Muscle layer of duodenum (tissue), 2 donors: ENCODE measurements around the gene WASL.
A peak's percentile ranks its signal among the peaks of the same experiment; 100 is the strongest.
"Not testable (repeated sequence)": the region's sequence is repeated elsewhere in the genome, so short reads cannot be mapped to it uniquely, and the experiment has no call there.

Source experiments
- H3K27ac ChIP-seq: one replicate; pipeline ENCODE4 v1.7.0; 2013; ENCODE audit warnings: mild to moderate bottlenecking, low read length
- H3K27me3 ChIP-seq: one replicate; pipeline ENCODE4 v1.7.0; 2013; ENCODE audit warnings: low read depth, mild to moderate bottlenecking, control low read depth, low read length
- H3K36me3 ChIP-seq, 2 donors: one replicate each; pipeline ENCODE4 v1.7.0; 2013; ENCODE audit warnings: low read length in 2 of 2, control low read depth in 1 of 2, mild to moderate bottlenecking in 1 of 2; ENCODE audit not compliant: insufficient read depth in 2 of 2, control insufficient read depth in 1 of 2
- H3K4me1 ChIP-seq, 2 donors: one replicate each; pipeline ENCODE4 v1.7.0; 2013; ENCODE audit warnings: low read length in 2 of 2, mild to moderate bottlenecking in 2 of 2, control low read depth in 1 of 2, moderate library complexity in 1 of 2; ENCODE audit not compliant: insufficient read depth in 2 of 2, control insufficient read depth in 1 of 2
- H3K4me3 ChIP-seq, 2 donors: one replicate each; pipeline ENCODE4 v1.7.0; 2013; ENCODE audit warnings: low read length in 2 of 2, low read depth in 1 of 2, mild to moderate bottlenecking in 1 of 2
- H3K9me3 ChIP-seq, 2 donors: one replicate each; pipeline ENCODE4 v1.7.0; 2013; ENCODE audit warnings: low read length in 2 of 2, control low read depth in 1 of 2, mild to moderate bottlenecking in 1 of 2; ENCODE audit not compliant: control insufficient read depth in 1 of 2
- donor health status: healthy.

Gene WASL

GRCh38 chr7:123746931-123747488 is 1.8 kb downstream of the WASL start:
- H3K36me3 ChIP-seq, result no peaks in the 10 kb centered on the region
- peaks cover 26 to 54% of the 10 kb centered on the region in 2 donors for H3K4me1 ChIP-seq
- peak overlapping the region; percentile 97 to 98 for H3K4me3 ChIP-seq
- peak overlapping the region; percentile 96 for H3K27ac ChIP-seq
- no peaks in the 10 kb centered on the region for H3K27me3 ChIP-seq
- no peaks in the 10 kb centered on the region for H3K9me3 ChIP-seq

GRCh38 chr7:123746055-123746454 is 2.7 kb downstream of the WASL start:
- H3K4me1 ChIP-seq, result peaks cover 26 to 53% of the 10 kb centered on the region in 2 donors
- H3K36me3 ChIP-seq, result no peaks in the 10 kb centered on the region
- no peaks in the 10 kb centered on the region for H3K9me3 ChIP-seq
- H3K27me3 ChIP-seq, result no peaks in the 10 kb centered on the region
- H3K4me3 ChIP-seq, result peak overlapping the region; percentile 97 to 98
- peak overlapping the region; percentile 96 for H3K27ac ChIP-seq

GRCh38 chr7:123745437-123745836 is 3.4 kb downstream of the WASL start:
- Histone ChIP-seq H3K4me1 (peaks cover 26 to 49% of the 10 kb centered on the region in 2 donors), H3K27ac (no peak overlapping the region), H3K4me3 (peak overlapping the region in 1 of 2 donors; percentile 98), H3K27me3 (no peaks in the 10 kb centered on the region), H3K36me3 (no peaks in the 10 kb centered on the region), H3K9me3 (no peaks in the 10 kb centered on the region)

GRCh38 chr7:123744416-123744815 is 4.4 kb downstream of the WASL start:
- Histone ChIP-seq H3K36me3 (no peaks in the 10 kb centered on the region), H3K4me3 (no peak overlapping the region), H3K9me3 (no peaks in the 10 kb centered on the region), H3K4me1 (peaks cover 26 to 46% of the 10 kb centered on the region in 2 donors), H3K27ac (no peak overlapping the region), H3K27me3 (no peaks in the 10 kb centered on the region)

GRCh38 chr7:123741940-123742339 is 6.9 kb downstream of the WASL start:
- no peak overlapping the region for H3K27ac ChIP-seq
- H3K4me3 ChIP-seq, result no peak overlapping the region
- H3K4me1 ChIP-seq, result peaks cover 21 to 40% of the 10 kb centered on the region in 2 donors
- no peaks in the 10 kb centered on the region for H3K27me3 ChIP-seq
- no peaks in the 10 kb centered on the region for H3K36me3 ChIP-seq
- no peaks in the 10 kb centered on the region for H3K9me3 ChIP-seq

GRCh38 chr7:123738808-123739207 is 10.0 kb downstream of the WASL start:
- Histone ChIP-seq H3K9me3 (peaks cover 0 to 4% of the 10 kb centered on the region in 2 donors), H3K4me1 (peaks cover 0 to 8% of the 10 kb centered on the region in 2 donors), H3K27me3 (no peaks in the 10 kb centered on the region), H3K27ac (no peak overlapping the region), H3K36me3 (no peaks in the 10 kb centered on the region), H3K4me3 (no peak overlapping the region)

- Histone ChIP-seq H3K4me3 (no peak overlapping the region), H3K9me3 (peaks cover 0 to 4% of the 10 kb centered on the region in 2 donors), H3K27ac (no peak overlapping the region), H3K36me3 (no peaks in the 10 kb centered on the region), H3K4me1 (peaks cover 0 to 6% of the 10 kb centered on the region in 2 donors), H3K27me3 (no peaks in the 10 kb centered on the region)
Observed at GRCh38 chr7:123738356-123738755, 10.4 kb downstream of the WASL start.

GRCh38 chr7:123737168-123737674 is 11.6 kb downstream of the WASL start:
- not testable (repeated sequence) for H3K27me3 ChIP-seq, H3K27ac ChIP-seq, H3K4me1 ChIP-seq, H3K4me3 ChIP-seq, H3K9me3 ChIP-seq, H3K36me3 ChIP-seq

- no peaks in the 10 kb centered on the region for H3K27me3 ChIP-seq
- peaks cover 3 to 4% of the 10 kb centered on the region in 2 donors for H3K9me3 ChIP-seq
Observed at GRCh38 chr7:123735539-123735938, 13.3 kb downstream of the WASL start.

GRCh38 chr7:123734498-123734897 is 14.3 kb downstream of the WASL start:
- Histone ChIP-seq H3K36me3 (no peaks in the 10 kb centered on the region), H3K4me1 (no peaks in the 10 kb centered on the region), H3K4me3 (no peak overlapping the region), H3K27ac (no peak overlapping the region), H3K27me3 (no peaks in the 10 kb centered on the region), H3K9me3 (peaks cover 3 to 4% of the 10 kb centered on the region in 2 donors)

More at GRCh38 chr7:123735539-123735938, 13.3 kb downstream of the WASL start:
- Histone ChIP-seq H3K4me1 (no peaks in the 10 kb centered on the region), H3K27ac (no peak overlapping the region), H3K4me3 (no peak overlapping the region), H3K36me3 (no peaks in the 10 kb centered on the region)

GRCh38 chr7:123732413-123733091 is 16.3 kb downstream of the WASL start:
- Histone ChIP-seq H3K9me3 (peaks cover 3 to 4% of the 10 kb centered on the region in 2 donors), H3K4me3 (no peak overlapping the region), H3K27ac (no peak overlapping the region), H3K36me3 (no peaks in the 10 kb centered on the region), H3K27me3 (no peaks in the 10 kb centered on the region), H3K4me1 (peaks cover 0 to 3% of the 10 kb centered on the region in 2 donors)
